GM23338 (cell line): ENCODE measurements around the gene BHLHE41. TPM values are rescaled to one million over a fixed set of nuclear protein-coding genes. Genes with fewer than 3 reads are reported as not detected.

Source experiments
- ATAC-seq: fragments of 200-7000 bp; cut with Tn5 transposase; 3 replicates; pipeline ENCODE4 v1.9.1; 2020
- DNase-seq: peaks from one replicate; pipeline ENCODE4 v3.0.0-alpha.2; 2015; ENCODE audit warnings: low spot score
- H2AFZ ChIP-seq: fragments of 200-600 bp; sonication (generic); 2 replicates; pipeline ENCODE4 v1.8.0; 2016; ENCODE audit warnings: antibody characterized with exemption, mild to moderate bottlenecking, moderate library complexity
- H3F3A ChIP-seq: fragments of 200-600 bp; sonication (generic); replicated peaks from 2 replicates; pipeline ENCODE4 v1.8.0; 2017; ENCODE audit warnings: antibody characterized with exemption, mixed run types, low read depth
- H3K27ac ChIP-seq: fragments of 200-600 bp; sonication (generic); 2 replicates; pipeline ENCODE4 v1.6.1; 2016; ENCODE audit warnings: low read depth
- H3K27me3 ChIP-seq: fragments of 200-600 bp; sonication (generic); 2 replicates; pipeline ENCODE4 v1.8.0; 2016; ENCODE audit warnings: mild to moderate bottlenecking, mixed run types, moderate library complexity; ENCODE audit not compliant: insufficient read depth
- H3K36me3 ChIP-seq: fragments of 200-600 bp; sonication (generic); 2 replicates; pipeline ENCODE4 v1.8.0; 2016; ENCODE audit warnings: mild to moderate bottlenecking; ENCODE audit not compliant: insufficient read depth
- H3K4me1 ChIP-seq: fragments of 200-600 bp; sonication (generic); 2 replicates; pipeline ENCODE4 v1.8.0; 2016; ENCODE audit warnings: mild to moderate bottlenecking, moderate library complexity; ENCODE audit not compliant: insufficient read depth
- H3K4me2 ChIP-seq: fragments of 200-600 bp; sonication (generic); 2 replicates; pipeline ENCODE4 v1.7.1; 2017; ENCODE audit warnings: mixed run types
- H3K4me3 ChIP-seq: fragments of 200-600 bp; sonication (generic); 2 replicates; pipeline ENCODE4 v1.6.1; 2016; ENCODE audit warnings: mixed run types
- H3K79me2 ChIP-seq: fragments of 200-600 bp; sonication (generic); replicated peaks from 2 replicates; pipeline ENCODE4 v1.8.0; 2017; ENCODE audit warnings: mild to moderate bottlenecking; ENCODE audit not compliant: insufficient read depth
- H3K9me2 ChIP-seq: fragments of 200-600 bp; sonication (generic); 2 replicates; pipeline ENCODE4 v1.8.0; 2017; ENCODE audit not compliant: insufficient read depth
- H4K20me1 ChIP-seq: fragments of 200-600 bp; sonication (generic); replicated peaks from 2 replicates; pipeline ENCODE4 v1.8.0; 2017; ENCODE audit warnings: mild to moderate bottlenecking; ENCODE audit not compliant: insufficient read depth
- H3K27ac Mint-ChIP-seq: 2 replicates; pipeline ENCODE4 v1.8.0; 2020; ENCODE audit warnings: inconsistent platforms, mild to moderate bottlenecking, moderate library complexity, mixed read lengths
- H3K27me3 Mint-ChIP-seq: 3 replicates; pipeline ENCODE4 v1.8.0; 2022; ENCODE audit warnings: low read depth, mild to moderate bottlenecking, moderate library complexity, mixed read lengths, inconsistent platforms; ENCODE audit not compliant: insufficient read depth, poor library complexity
- H3K36me3 Mint-ChIP-seq: 3 replicates; pipeline ENCODE4 v1.8.0; 2021; ENCODE audit warnings: low read depth, mild to moderate bottlenecking, inconsistent platforms, moderate library complexity, mixed read lengths
- H3K4me1 Mint-ChIP-seq: 3 replicates; pipeline ENCODE4 v1.8.0; 2020; ENCODE audit warnings: mild to moderate bottlenecking, inconsistent platforms, mixed read lengths
- H3K4me3 Mint-ChIP-seq: 3 replicates; pipeline ENCODE4 v1.8.0; 2021; ENCODE audit warnings: moderate library complexity, mild to moderate bottlenecking, inconsistent platforms, mixed read lengths
- H3K9me3 Mint-ChIP-seq: 3 replicates; pipeline ENCODE4 v1.8.0; 2020; ENCODE audit warnings: moderate library complexity, mild to moderate bottlenecking, inconsistent platforms, mixed read lengths
- CREB1 ChIP-seq: fragments of 250-450 bp; sonication (Bioruptor Pico); IDR thresholded peaks from 2 replicates; pipeline ENCODE4 v1.5.0; 2020; ENCODE audit warnings: low read depth, mild to moderate bottlenecking, moderate library complexity
- EZH2phosphoT487 ChIP-seq: fragments of 200-600 bp; sonication (generic); IDR thresholded peaks from one replicate; pipeline ENCODE4 v1.8.1; 2018; ENCODE audit warnings: antibody characterized with exemption; ENCODE audit not compliant: unreplicated experiment
- JUNB ChIP-seq: IDR thresholded peaks from one replicate; pipeline ENCODE4 v1.6.1; 2016; ENCODE audit warnings: antibody characterized with exemption; ENCODE audit not compliant: unreplicated experiment
- NANOG ChIP-seq: IDR thresholded peaks from 2 replicates; pipeline ENCODE4 v1.6.1; 2016; ENCODE audit warnings: antibody characterized with exemption, borderline replicate concordance
- POLR2AphosphoS5 ChIP-seq: IDR thresholded peaks from 2 replicates; pipeline ENCODE4 v1.6.1; 2016; ENCODE audit warnings: antibody characterized with exemption, low read depth
- STAT1 ChIP-seq: IDR thresholded peaks from one replicate; pipeline ENCODE4 v1.6.1; 2016; ENCODE audit warnings: antibody characterized with exemption; ENCODE audit not compliant: unreplicated experiment
- ZNF114 ChIP-seq: fragments of 250-450 bp; sonication (Bioruptor Pico); IDR thresholded peaks from 2 replicates; pipeline ENCODE4 v1.5.0; 2020; ENCODE audit warnings: mild to moderate bottlenecking, moderate library complexity
- ZNF331 ChIP-seq: fragments of 250-450 bp; sonication (Bioruptor Pico); IDR thresholded peaks from 2 replicates; pipeline ENCODE4 v1.5.0; 2020; ENCODE audit warnings: low read depth, mild to moderate bottlenecking, moderate library complexity
- polyA plus RNA-seq: library from polyadenylated mRNA; unstranded; fragments of >200 nt; fragmentation: Nextera tagmentation; extraction: Ambion mirVana; gene quantifications from 2 replicates; pipeline ENCODE4 v1.2.1, GENCODE V29; 2016
- total RNA-seq: library from RNA; depleted of rRNA; stranded (reverse); fragments of >200 nt; shearing (Covaris generic); gene quantifications from 2 replicates; pipeline ENCODE4 v1.2.3, GENCODE V29; 2014
- TF ChIP-seq, protein P1 (sequence below): fragments of 250-450 bp; sonication (Bioruptor Pico); IDR thresholded peaks from 2 replicates; pipeline ENCODE4 v1.5.0; 2020; ENCODE audit warnings: mild to moderate bottlenecking, moderate library complexity
- TF ChIP-seq, protein P2 (sequence below): IDR thresholded peaks from one replicate; pipeline ENCODE4 v1.6.1; 2018; ENCODE audit warnings: antibody characterized with exemption; ENCODE audit not compliant: unreplicated experiment
- TF ChIP-seq, protein P3 (sequence below), 2 experiments: fragments of 200-600 bp in 1 of 2; sonication (generic) in 1 of 2; conservative IDR thresholded peaks; 2 replicates each; pipeline versions ENCODE4 v1.5.1 to v1.6.1; 2016 to 2017; ENCODE audit warnings: antibody characterized with exemption in 2 of 2, low read depth in 2 of 2, mild to moderate bottlenecking in 2 of 2, moderate library complexity in 1 of 2

Gene BHLHE41
- total and polyA plus RNA-seq, 2 experiments from 2014 or later, result 1.6 to 2.9 TPM

DNA sequence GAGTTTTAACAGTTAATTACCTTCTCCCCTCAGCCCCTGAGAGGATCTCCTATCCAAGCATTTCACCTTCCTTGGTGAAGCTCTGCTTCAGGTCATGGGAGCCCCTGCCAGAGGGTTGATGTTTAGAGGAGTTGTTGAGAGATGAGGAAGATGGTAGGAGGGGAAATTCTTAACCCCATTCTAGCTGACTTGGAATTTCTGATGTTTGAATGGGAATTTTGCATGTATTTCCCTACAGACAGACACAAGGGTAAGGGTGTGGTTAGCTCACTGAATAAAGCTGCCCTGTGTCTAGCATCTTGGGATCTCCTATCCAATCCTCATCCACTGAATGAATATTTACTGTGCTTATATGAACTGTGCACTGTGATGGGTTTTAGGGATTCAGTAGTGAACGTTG, 7.1 kb upstream of the BHLHE41 start:
- H3K36me3 ChIP-seq, result no peaks in the 10 kb centered on the region
- H3K27me3 Mint-ChIP-seq, result peaks cover 28% of the 10 kb centered on the region
- H3K9me2 ChIP-seq, result no peaks in the 10 kb centered on the region
- no peak overlapping the region for H3K4me3 Mint-ChIP-seq
- H3F3A ChIP-seq, result peaks cover 5% of the 10 kb centered on the region; the same call in 1 of the 2 replicates
- H3K4me3 ChIP-seq, result no peak overlapping the region
- H3K79me2 ChIP-seq, result no peaks in the 10 kb centered on the region
- no peak for ATAC-seq
- no peak overlapping the region for H3K27ac Mint-ChIP-seq
- H3K27ac ChIP-seq, result no peak overlapping the region
- H2AFZ ChIP-seq, result no peak overlapping the region
- H4K20me1 ChIP-seq, result 0 out of 2 replicates have a peak, but pooled peaks cover 4% of the 10 kb centered on the region
- no peaks in the 10 kb centered on the region for H3K36me3 Mint-ChIP-seq
- no peak overlapping the region for H3K4me2 ChIP-seq
- peaks cover 9% of the 10 kb centered on the region for H3K4me1 ChIP-seq
- peaks cover 29% of the 10 kb centered on the region for H3K4me1 Mint-ChIP-seq
- DNase-seq, result no peak
- H3K27me3 ChIP-seq, result peaks cover 49% of the 10 kb centered on the region
- H3K9me3 Mint-ChIP-seq, result peaks cover 2% of the 10 kb centered on the region; the same call in 1 of the 3 replicates
- TF ChIP-seq JUNB (no peak), ZNF331 (CRISPR knock-in tag) (no peak), CREB1 (CRISPR knock-in tag) (no peak), NANOG (no peak), ZNF114 (no peak), STAT1 (no peak)

DNA sequence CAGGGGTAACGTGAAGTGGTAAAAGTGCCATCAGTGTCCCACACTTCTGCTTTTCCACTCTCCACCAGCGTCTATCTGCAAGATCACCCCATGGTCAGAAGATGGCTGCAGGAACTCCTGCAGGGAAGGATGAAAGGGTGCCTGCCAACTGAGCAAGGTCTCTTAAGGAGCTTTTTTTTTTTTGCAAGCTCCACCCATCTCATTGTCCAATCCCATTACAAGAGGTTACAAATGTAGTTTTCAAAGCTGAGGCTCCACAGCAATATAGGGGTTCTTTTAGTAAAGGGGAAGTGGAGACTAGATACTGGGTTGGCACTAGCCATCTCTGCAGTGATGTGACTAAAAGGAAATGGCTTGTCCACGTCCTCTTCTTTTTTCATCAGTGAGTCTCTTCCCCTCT, 5.9 kb upstream of the BHLHE41 start:
- Histone ChIP-seq H4K20me1 (0 out of 2 replicates have a peak, but pooled peaks cover 4% of the 10 kb centered on the region), H3K36me3 (no peaks in the 10 kb centered on the region), H3F3A (peaks cover 5% of the 10 kb centered on the region; the same call in 1 of the 2 replicates), H3K9me2 (no peaks in the 10 kb centered on the region), H3K4me1 (peaks cover 11% of the 10 kb centered on the region), H3K4me2 (no peak overlapping the region), H2AFZ (no peak overlapping the region), H3K79me2 (no peaks in the 10 kb centered on the region), H3K27me3 (peaks cover 60% of the 10 kb centered on the region), H3K27ac (no peak overlapping the region), H3K4me3 (no peak overlapping the region)
- Mint-ChIP-seq H3K9me3 (peaks cover 2% of the 10 kb centered on the region; the same call in 1 of the 3 replicates), H3K27ac (no peak overlapping the region), H3K27me3 (peaks cover 39% of the 10 kb centered on the region), H3K4me3 (no peak overlapping the region), H3K36me3 (no peaks in the 10 kb centered on the region), H3K4me1 (peaks cover 23% of the 10 kb centered on the region)
- ATAC-seq (no peak), DNase-seq (no peak)
- TF ChIP-seq, protein P1, sequence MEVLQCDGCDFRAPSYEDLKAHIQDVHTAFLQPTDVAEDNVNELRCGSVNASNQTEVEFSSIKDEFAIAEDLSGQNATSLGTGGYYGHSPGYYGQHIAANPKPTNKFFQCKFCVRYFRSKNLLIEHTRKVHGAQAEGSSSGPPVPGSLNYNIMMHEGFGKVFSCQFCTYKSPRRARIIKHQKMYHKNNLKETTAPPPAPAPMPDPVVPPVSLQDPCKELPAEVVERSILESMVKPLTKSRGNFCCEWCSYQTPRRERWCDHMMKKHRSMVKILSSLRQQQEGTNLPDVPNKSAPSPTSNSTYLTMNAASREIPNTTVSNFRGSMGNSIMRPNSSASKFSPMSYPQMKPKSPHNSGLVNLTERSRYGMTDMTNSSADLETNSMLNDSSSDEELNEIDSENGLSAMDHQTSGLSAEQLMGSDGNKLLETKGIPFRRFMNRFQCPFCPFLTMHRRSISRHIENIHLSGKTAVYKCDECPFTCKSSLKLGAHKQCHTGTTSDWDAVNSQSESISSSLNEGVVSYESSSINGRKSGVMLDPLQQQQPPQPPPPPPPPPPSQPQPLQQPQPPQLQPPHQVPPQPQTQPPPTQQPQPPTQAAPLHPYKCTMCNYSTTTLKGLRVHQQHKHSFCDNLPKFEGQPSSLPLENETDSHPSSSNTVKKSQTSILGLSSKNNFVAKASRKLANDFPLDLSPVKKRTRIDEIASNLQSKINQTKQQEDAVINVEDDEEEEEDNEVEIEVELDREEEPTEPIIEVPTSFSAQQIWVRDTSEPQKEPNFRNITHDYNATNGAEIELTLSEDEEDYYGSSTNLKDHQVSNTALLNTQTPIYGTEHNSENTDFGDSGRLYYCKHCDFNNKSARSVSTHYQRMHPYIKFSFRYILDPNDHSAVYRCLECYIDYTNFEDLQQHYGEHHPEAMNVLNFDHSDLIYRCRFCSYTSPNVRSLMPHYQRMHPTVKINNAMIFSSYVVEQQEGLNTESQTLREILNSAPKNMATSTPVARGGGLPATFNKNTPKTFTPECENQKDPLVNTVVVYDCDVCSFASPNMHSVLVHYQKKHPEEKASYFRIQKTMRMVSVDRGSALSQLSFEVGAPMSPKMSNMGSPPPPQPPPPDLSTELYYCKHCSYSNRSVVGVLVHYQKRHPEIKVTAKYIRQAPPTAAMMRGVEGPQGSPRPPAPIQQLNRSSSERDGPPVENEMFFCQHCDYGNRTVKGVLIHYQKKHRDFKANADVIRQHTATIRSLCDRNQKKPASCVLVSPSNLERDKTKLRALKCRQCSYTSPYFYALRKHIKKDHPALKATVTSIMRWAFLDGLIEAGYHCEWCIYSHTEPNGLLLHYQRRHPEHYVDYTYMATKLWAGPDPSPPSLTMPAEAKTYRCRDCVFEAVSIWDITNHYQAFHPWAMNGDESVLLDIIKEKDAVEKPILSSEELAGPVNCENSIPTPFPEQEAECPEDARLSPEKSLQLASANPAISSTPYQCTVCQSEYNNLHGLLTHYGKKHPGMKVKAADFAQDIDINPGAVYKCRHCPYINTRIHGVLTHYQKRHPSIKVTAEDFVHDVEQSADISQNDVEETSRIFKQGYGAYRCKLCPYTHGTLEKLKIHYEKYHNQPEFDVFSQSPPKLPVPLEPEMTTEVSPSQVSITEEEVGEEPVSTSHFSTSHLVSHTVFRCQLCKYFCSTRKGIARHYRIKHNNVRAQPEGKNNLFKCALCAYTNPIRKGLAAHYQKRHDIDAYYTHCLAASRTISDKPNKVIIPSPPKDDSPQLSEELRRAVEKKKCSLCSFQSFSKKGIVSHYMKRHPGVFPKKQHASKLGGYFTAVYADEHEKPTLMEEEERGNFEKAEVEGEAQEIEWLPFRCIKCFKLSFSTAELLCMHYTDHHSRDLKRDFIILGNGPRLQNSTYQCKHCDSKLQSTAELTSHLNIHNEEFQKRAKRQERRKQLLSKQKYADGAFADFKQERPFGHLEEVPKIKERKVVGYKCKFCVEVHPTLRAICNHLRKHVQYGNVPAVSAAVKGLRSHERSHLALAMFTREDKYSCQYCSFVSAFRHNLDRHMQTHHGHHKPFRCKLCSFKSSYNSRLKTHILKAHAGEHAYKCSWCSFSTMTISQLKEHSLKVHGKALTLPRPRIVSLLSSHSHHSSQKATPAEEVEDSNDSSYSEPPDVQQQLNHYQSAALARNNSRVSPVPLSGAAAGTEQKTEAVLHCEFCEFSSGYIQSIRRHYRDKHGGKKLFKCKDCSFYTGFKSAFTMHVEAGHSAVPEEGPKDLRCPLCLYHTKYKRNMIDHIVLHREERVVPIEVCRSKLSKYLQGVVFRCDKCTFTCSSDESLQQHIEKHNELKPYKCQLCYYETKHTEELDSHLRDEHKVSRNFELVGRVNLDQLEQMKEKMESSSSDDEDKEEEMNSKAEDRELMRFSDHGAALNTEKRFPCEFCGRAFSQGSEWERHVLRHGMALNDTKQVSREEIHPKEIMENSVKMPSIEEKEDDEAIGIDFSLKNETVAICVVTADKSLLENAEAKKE (CRISPR knock-in tag), result no peak
- TF ChIP-seq, protein P2, sequence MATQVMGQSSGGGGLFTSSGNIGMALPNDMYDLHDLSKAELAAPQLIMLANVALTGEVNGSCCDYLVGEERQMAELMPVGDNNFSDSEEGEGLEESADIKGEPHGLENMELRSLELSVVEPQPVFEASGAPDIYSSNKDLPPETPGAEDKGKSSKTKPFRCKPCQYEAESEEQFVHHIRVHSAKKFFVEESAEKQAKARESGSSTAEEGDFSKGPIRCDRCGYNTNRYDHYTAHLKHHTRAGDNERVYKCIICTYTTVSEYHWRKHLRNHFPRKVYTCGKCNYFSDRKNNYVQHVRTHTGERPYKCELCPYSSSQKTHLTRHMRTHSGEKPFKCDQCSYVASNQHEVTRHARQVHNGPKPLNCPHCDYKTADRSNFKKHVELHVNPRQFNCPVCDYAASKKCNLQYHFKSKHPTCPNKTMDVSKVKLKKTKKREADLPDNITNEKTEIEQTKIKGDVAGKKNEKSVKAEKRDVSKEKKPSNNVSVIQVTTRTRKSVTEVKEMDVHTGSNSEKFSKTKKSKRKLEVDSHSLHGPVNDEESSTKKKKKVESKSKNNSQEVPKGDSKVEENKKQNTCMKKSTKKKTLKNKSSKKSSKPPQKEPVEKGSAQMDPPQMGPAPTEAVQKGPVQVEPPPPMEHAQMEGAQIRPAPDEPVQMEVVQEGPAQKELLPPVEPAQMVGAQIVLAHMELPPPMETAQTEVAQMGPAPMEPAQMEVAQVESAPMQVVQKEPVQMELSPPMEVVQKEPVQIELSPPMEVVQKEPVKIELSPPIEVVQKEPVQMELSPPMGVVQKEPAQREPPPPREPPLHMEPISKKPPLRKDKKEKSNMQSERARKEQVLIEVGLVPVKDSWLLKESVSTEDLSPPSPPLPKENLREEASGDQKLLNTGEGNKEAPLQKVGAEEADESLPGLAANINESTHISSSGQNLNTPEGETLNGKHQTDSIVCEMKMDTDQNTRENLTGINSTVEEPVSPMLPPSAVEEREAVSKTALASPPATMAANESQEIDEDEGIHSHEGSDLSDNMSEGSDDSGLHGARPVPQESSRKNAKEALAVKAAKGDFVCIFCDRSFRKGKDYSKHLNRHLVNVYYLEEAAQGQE, result no peak
- TF ChIP-seq, protein P3, sequence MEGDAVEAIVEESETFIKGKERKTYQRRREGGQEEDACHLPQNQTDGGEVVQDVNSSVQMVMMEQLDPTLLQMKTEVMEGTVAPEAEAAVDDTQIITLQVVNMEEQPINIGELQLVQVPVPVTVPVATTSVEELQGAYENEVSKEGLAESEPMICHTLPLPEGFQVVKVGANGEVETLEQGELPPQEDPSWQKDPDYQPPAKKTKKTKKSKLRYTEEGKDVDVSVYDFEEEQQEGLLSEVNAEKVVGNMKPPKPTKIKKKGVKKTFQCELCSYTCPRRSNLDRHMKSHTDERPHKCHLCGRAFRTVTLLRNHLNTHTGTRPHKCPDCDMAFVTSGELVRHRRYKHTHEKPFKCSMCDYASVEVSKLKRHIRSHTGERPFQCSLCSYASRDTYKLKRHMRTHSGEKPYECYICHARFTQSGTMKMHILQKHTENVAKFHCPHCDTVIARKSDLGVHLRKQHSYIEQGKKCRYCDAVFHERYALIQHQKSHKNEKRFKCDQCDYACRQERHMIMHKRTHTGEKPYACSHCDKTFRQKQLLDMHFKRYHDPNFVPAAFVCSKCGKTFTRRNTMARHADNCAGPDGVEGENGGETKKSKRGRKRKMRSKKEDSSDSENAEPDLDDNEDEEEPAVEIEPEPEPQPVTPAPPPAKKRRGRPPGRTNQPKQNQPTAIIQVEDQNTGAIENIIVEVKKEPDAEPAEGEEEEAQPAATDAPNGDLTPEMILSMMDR (conservative IDR thresholded peaks at IDR 0.05; ENCODE audit: low read depth in 2 of 2), result no peak
- TF ChIP-seq ZNF114 (no peak), CREB1 (CRISPR knock-in tag) (no peak), POLR2AphosphoS5 (no peak), EZH2phosphoT487 (no peak)
